ACC112 (cell line): ENCODE data around the gene LMO1.

Experiments used
- H2AFZ ChIP-seq: fragments of 200-600 bp; sonication (generic); one replicate; pipeline ENCODE4 v1.6.0; 2017; ENCODE audit warnings: antibody characterized with exemption, low read length; ENCODE audit not compliant: unreplicated experiment
- H3K27ac ChIP-seq: fragments of 200-600 bp; sonication (generic); 2 replicates; pipeline ENCODE4 v1.5.1; 2014; ENCODE audit warnings: low read depth, mild to moderate bottlenecking, antibody characterized with exemption, low read length, moderate library complexity
- H3K27me3 ChIP-seq: fragments of 200-600 bp; sonication (generic); 2 replicates; pipeline ENCODE4 v1.6.1; 2014; ENCODE audit warnings: mild to moderate bottlenecking, antibody characterized with exemption, low read length, moderate library complexity, mixed read lengths; ENCODE audit not compliant: insufficient read depth
- H3K36me3 ChIP-seq: fragments of 200-600 bp; sonication (generic); 2 replicates; pipeline ENCODE4 v1.6.1; 2016; ENCODE audit warnings: mild to moderate bottlenecking, antibody characterized with exemption, low read length, moderate library complexity, mixed read lengths; ENCODE audit not compliant: insufficient read depth
- H3K4me1 ChIP-seq: fragments of 200-600 bp; sonication (generic); one replicate; pipeline ENCODE4 v1.6.1; 2016; ENCODE audit warnings: low read length, mixed read lengths; ENCODE audit not compliant: insufficient read depth, unreplicated experiment, control insufficient read depth
- H3K4me3 ChIP-seq: fragments of 200-600 bp; sonication (generic); 2 replicates; pipeline ENCODE4 v1.5.1; 2014; ENCODE audit warnings: mild to moderate bottlenecking, low read depth, low read length
- H3K79me2 ChIP-seq: fragments of 200-600 bp; sonication (generic); one replicate; pipeline ENCODE4 v1.6.0; 2016; ENCODE audit warnings: low read length; ENCODE audit not compliant: control insufficient read depth, unreplicated experiment, insufficient read depth

The LMO1 gene

DNA sequence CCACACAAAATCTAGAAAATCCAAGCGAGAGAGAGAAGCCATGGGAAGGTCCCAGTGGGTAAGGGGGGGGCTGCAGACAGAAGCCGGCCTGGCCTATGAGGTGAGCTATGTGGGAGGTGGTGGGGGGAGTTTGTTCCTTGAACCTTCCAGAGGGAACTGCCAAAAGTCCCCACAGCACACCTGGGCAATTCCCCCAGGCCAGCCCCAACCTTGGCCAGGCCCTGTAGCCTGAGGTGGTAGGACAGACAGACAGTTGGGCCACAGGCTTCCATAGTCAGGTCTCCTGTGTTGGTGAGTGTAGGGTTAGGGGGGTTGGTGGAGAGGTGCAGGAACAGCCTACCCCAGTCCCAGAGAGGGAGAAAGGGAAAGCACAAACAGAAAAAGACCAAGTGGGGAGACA is 39.0 kb downstream of the LMO1 start:
- no peak overlapping the region for H3K27ac ChIP-seq
- H3K79me2 ChIP-seq = no peaks in the 10 kb centered on the region
- H2AFZ ChIP-seq = no peak overlapping the region
- no peak overlapping the region for H3K4me3 ChIP-seq
- H3K36me3 ChIP-seq = no peaks in the 10 kb centered on the region
- no peaks in the 10 kb centered on the region for H3K4me1 ChIP-seq
- peaks cover 18% of the 10 kb centered on the region for H3K27me3 ChIP-seq

GRCh38 chr11:8224161-8224591 is 39.5 kb downstream of the LMO1 start:
- Histone ChIP-seq H3K36me3 (no peaks in the 10 kb centered on the region), H3K4me1 (no peaks in the 10 kb centered on the region), H3K27me3 (peaks cover 16% of the 10 kb centered on the region), H3K4me3 (no peak overlapping the region), H3K79me2 (no peaks in the 10 kb centered on the region), H2AFZ (no peak overlapping the region), H3K27ac (no peak overlapping the region)

DNA sequence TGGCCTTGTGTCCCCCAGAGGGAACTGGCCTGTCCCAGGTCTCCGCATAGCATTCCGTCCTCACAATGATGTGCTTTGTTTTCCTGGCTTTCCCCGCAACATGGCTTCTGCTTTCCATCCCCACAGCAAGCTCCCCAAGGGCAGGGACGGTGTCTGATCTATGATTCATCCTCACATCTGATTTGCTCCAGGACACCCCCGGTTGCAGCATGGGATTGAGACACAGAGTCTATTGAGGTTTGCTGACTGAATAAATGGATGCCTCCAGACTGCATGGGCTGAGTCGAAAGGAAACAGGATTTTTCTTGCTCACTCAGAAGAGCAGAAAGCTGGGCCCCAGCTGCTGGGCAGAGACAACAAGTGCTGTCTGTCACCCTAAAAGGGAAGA is 40.2 kb downstream of the LMO1 start:
- Histone ChIP-seq H3K4me3 (no peak overlapping the region), H3K4me1 (no peaks in the 10 kb centered on the region), H2AFZ (no peak overlapping the region), H3K36me3 (no peaks in the 10 kb centered on the region), H3K27ac (no peak overlapping the region), H3K79me2 (no peaks in the 10 kb centered on the region), H3K27me3 (peaks cover 16% of the 10 kb centered on the region)

DNA sequence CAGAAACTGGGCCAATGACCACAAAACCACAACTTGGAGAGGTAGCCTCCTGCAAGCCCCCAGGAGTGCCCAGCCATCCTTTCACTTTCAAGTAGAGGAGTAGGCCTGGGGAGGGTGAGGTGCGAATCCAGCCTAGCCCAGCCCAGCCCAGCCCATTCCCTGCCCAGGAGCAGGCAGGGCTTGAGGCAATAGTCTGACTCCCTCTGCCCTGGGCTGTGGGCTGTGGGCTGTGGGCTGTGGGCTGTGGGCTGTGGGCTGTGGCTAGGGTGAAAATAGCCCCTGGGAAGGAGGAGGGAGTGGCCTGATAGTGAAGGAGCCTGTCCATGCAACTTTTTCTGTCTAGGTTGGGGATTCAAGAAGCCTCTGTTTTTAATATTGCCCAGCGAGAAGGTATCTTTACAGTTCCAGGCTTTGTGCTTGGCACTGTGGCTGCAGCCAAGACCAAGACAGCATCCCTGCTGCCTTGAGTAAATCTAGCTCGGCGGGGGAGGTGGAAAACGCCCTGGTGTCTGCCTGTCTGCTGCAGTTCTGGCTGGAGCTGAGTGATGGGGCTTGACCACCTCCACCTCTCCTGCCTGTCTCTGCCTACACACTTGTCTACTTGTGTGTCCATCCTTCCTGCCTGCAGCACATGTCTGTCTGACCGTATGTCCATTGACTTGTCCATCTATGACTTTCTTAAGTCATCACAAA is 40.7 kb downstream of the LMO1 start:
- Histone ChIP-seq H3K79me2 (no peaks in the 10 kb centered on the region), H3K36me3 (no peaks in the 10 kb centered on the region)

GRCh38 chr11:8221917-8222495 is 41.7 kb downstream of the LMO1 start:
- H3K4me1 ChIP-seq = no peaks in the 10 kb centered on the region
- no peaks in the 10 kb centered on the region for H3K79me2 ChIP-seq
- no peak overlapping the region for H3K4me3 ChIP-seq
- H3K27me3 ChIP-seq = peaks cover 20% of the 10 kb centered on the region
- no peak overlapping the region for H2AFZ ChIP-seq
- H3K36me3 ChIP-seq = no peaks in the 10 kb centered on the region
- H3K27ac ChIP-seq = no peak overlapping the region

More for the DNA sequence above, 40.7 kb downstream of the LMO1 start:
- no peak overlapping the region for H3K27ac ChIP-seq
- no peaks in the 10 kb centered on the region for H3K4me1 ChIP-seq
- no peak overlapping the region for H3K4me3 ChIP-seq
- H3K27me3 ChIP-seq = peaks cover 16% of the 10 kb centered on the region
- no peak overlapping the region for H2AFZ ChIP-seq

- H3K27ac ChIP-seq = no peak overlapping the region
- no peak overlapping the region for H3K4me3 ChIP-seq
- no peaks in the 10 kb centered on the region for H3K79me2 ChIP-seq
- no peaks in the 10 kb centered on the region for H3K36me3 ChIP-seq
- no peak overlapping the region for H2AFZ ChIP-seq
- H3K4me1 ChIP-seq = no peaks in the 10 kb centered on the region
- peaks cover 22% of the 10 kb centered on the region for H3K27me3 ChIP-seq
Measured at GRCh38 chr11:8221046-8221723, 42.5 kb downstream of the LMO1 start.

- no peaks in the 10 kb centered on the region for H3K36me3 ChIP-seq
- H3K27me3 ChIP-seq = peaks cover 29% of the 10 kb centered on the region
- no peaks in the 10 kb centered on the region for H3K4me1 ChIP-seq
- H2AFZ ChIP-seq = no peak overlapping the region
- no peak overlapping the region for H3K27ac ChIP-seq
- no peaks in the 10 kb centered on the region for H3K79me2 ChIP-seq
- H3K4me3 ChIP-seq = no peak overlapping the region
Measured at GRCh38 chr11:8220261-8221045, 43.2 kb downstream of the LMO1 start.

GRCh38 chr11:8219257-8220021 is 44.2 kb downstream of the LMO1 start:
- H3K4me1 ChIP-seq = no peaks in the 10 kb centered on the region
- no peak overlapping the region for H3K4me3 ChIP-seq
- no peak overlapping the region for H3K27ac ChIP-seq
- no peaks in the 10 kb centered on the region for H3K79me2 ChIP-seq
- H3K36me3 ChIP-seq = no peaks in the 10 kb centered on the region
- H2AFZ ChIP-seq = no peak overlapping the region
- peaks cover 39% of the 10 kb centered on the region for H3K27me3 ChIP-seq

GRCh38 chr11:8218840-8219239 is 44.8 kb downstream of the LMO1 start:
- H3K36me3 ChIP-seq = no peaks in the 10 kb centered on the region
- H2AFZ ChIP-seq = no peak overlapping the region
- no peak overlapping the region for H3K27ac ChIP-seq
- peaks cover 45% of the 10 kb centered on the region for H3K27me3 ChIP-seq
- H3K4me3 ChIP-seq = no peak overlapping the region
- H3K4me1 ChIP-seq = no peaks in the 10 kb centered on the region
- H3K79me2 ChIP-seq = no peaks in the 10 kb centered on the region

DNA sequence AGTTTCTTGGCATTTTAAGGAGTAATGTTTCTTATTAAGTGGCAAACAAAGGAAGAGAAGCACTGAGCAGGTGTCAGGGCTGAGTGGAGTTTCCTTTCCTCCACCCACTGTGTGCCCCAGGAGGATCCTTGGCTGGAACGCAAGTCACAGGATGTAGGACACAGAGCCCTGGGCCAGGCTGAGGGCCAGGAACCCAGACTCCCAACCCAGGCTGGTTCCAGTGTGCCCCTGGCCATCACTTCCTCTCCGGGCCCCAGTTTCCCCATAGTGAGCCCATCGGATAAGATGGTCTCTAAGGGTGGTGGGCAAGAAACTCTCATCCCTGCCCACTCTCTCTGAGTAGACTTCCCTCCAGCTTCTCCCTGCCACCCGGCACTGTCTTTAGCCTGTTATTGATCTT is 45.3 kb downstream of the LMO1 start:
- no peak overlapping the region for H3K27ac ChIP-seq
- no peak overlapping the region for H2AFZ ChIP-seq

More for the DNA sequence above, 45.3 kb downstream of the LMO1 start:
- no peak overlapping the region for H3K4me3 ChIP-seq
- H3K79me2 ChIP-seq = no peaks in the 10 kb centered on the region
- H3K27me3 ChIP-seq = peaks cover 49% of the 10 kb centered on the region
- no peaks in the 10 kb centered on the region for H3K4me1 ChIP-seq
- no peaks in the 10 kb centered on the region for H3K36me3 ChIP-seq
